NB4 (cell line): ENCODE results near the gene AGAP1.

Experiments used
- DNase-seq: peaks from one replicate; pipeline ENCODE4 v3.0.0; 2010; ENCODE audit warnings: low read depth
- H3K4me3 ChIP-seq: one replicate; pipeline ENCODE4 v1.5.1; 2011; ENCODE audit warnings: mild to moderate bottlenecking, low read depth, low read length, moderate library complexity
- MYC ChIP-seq: IDR thresholded peaks from 2 replicates; pipeline ENCODE4 v1.6.1; 2011; ENCODE audit warnings: low read depth, low read length
- POLR2A ChIP-seq: IDR thresholded peaks from 2 replicates; pipeline ENCODE4 v1.6.1; 2011; ENCODE audit warnings: mild to moderate bottlenecking; ENCODE audit not compliant: insufficient read length; ENCODE audit errors: extremely low read depth
- TF ChIP-seq, protein P1 (sequence below): IDR thresholded peaks from 2 replicates; pipeline ENCODE4 v1.6.1; 2011; ENCODE audit warnings: low read depth, low read length
- TF ChIP-seq, protein P2 (sequence below): IDR thresholded peaks from one replicate; pipeline ENCODE4 v1.5.1; 2012; ENCODE audit warnings: low read depth, low read length

The AGAP1 gene

DNA sequence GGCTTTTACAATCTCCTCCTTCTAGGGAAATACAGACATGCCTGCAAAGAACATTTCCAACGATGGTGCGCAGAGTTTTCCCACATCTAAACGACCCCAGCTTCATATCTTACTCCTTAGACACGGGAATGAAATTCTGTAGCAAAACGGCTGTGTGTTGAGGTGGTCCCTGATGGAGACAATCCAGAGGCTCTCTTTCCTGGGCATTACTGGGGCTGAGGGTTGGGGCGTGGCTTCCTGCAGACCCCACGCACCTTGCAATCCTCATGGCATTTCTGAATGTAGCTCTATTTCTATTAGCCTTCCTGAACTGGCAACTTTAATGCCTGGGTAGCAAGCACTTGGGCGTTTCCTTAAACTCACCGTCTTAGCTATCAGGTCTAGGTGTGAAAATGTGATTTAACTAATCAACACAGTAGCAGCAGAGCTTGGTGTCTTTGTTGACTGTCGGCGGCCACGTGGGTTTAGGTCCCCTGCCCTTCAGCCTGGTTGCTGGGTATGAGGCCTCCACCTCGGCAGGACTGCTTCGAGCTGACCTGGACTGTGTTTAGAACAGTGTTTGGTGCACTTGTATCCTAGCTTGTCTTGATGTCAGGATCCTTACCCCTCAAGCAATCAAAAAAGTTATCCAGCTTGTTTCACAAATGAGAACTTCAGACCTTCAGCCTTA is 431.5 kb downstream of the AGAP1 start:
- no peak for DNase-seq
- TF ChIP-seq, protein P1, sequence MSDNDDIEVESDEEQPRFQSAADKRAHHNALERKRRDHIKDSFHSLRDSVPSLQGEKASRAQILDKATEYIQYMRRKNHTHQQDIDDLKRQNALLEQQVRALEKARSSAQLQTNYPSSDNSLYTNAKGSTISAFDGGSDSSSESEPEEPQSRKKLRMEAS, result no peak
- TF ChIP-seq MYC (no peak), POLR2A (no peak)
- TF ChIP-seq, protein P2, sequence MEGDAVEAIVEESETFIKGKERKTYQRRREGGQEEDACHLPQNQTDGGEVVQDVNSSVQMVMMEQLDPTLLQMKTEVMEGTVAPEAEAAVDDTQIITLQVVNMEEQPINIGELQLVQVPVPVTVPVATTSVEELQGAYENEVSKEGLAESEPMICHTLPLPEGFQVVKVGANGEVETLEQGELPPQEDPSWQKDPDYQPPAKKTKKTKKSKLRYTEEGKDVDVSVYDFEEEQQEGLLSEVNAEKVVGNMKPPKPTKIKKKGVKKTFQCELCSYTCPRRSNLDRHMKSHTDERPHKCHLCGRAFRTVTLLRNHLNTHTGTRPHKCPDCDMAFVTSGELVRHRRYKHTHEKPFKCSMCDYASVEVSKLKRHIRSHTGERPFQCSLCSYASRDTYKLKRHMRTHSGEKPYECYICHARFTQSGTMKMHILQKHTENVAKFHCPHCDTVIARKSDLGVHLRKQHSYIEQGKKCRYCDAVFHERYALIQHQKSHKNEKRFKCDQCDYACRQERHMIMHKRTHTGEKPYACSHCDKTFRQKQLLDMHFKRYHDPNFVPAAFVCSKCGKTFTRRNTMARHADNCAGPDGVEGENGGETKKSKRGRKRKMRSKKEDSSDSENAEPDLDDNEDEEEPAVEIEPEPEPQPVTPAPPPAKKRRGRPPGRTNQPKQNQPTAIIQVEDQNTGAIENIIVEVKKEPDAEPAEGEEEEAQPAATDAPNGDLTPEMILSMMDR, result no peak
- no peak overlapping the region for H3K4me3 ChIP-seq

DNA sequence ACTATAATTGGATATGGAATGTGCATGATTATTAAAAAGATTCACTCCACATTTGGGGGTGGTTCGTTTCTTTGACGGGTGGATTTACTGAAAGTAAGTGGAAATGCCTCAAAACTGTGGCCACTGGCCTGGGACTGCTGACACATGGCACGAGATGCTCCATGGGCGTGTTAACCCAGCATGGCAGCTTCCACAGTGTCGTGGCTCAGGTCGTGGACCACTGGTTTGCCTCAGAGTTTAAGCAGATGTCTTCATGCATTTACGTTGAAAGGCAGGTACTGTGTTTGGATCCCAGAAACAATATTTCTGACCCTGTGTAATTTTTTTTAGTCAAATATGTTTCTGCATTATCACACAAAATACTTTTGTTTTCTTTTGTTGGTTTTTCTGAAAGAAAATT is 432.4 kb downstream of the AGAP1 start:
- DNase-seq, result no peak
- TF ChIP-seq POLR2A, result no peak
- TF ChIP-seq MYC, result no peak
- TF ChIP-seq, protein P1, result no peak
- TF ChIP-seq, protein P2, result no peak
- H3K4me3 ChIP-seq, result no peak overlapping the region

DNA sequence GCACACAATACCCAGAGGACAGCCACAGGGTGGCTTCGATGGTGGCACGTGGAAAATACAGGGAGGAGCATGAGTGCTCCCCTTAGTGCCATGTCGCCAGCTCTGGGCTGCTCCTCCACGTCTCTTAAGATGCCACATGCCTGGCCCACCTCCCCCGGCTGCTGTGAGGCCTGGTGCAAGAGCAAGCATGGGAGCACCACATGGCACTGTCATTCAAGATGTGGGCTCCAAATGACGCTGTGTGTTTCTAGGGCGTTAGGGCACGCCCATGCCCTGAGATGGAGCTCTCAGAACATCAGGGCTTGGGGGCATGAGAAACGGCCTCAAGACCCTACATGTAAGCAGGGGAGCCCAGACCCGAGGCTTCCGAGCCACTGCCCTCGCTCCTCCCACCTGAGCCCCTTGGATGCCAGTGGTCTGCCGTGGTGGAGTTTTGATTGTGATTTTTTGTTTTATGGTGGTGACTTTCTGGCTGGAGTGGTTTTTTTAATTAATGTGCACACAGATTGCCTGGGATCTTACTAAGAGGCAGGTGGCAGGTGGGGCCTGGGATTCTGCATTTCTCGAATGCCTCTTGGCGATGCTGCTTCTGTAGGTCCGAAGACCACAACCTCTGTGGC is 435.0 kb downstream of the AGAP1 start:
- H3K4me3 ChIP-seq, result no peak overlapping the region
- DNase-seq, result no peak
- TF ChIP-seq, protein P1, result no peak
- TF ChIP-seq MYC (no peak), POLR2A (no peak)
- TF ChIP-seq, protein P2, result no peak

DNA sequence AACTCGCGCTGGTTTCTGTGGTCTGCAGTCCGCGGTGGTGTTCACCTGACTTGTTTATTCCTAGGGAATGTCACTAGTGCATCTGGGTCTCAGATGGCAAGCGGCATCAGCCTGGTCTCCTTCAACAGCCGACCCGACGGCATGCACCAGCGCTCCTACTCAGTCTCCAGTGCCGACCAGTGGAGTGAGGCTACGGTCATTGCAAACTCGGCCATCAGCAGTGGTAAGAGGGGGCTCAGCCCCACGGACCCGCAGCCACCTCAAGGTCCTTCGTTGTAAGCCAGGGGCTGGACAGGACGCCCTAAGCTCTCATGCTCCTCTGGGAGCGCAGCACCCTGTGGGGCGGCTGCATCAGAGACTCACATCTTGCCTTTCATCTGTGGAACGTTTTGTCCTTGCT is 436.9 kb downstream of the AGAP1 start:
- no peak for DNase-seq
- no peak overlapping the region for H3K4me3 ChIP-seq
- no peak for TF ChIP-seq MYC
- TF ChIP-seq, protein P1, result no peak
- TF ChIP-seq, protein P2, result no peak
- no peak for TF ChIP-seq POLR2A

DNA sequence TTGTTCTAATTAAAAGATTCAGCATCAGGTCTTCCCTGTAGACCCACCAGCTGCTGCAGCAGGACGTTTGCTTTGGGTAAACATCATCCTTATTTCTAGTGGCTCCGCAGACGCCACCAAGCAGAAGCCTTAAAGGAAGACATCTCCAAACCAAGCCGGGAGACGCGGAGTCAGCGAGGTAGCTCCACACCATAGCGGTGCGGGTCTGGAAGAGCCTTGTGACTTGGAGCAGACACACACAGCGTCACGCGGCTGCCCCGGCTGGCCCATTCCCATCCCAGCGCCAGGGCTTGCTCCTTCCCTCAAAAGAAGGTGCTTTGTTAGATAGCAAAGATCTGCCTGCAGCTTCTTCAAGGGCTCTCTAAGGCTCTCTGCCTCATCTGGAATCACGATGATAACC is 437.8 kb downstream of the AGAP1 start:
- TF ChIP-seq MYC (no peak), POLR2A (no peak)
- TF ChIP-seq, protein P1, result no peak
- TF ChIP-seq, protein P2, result no peak
- no peak overlapping the region for H3K4me3 ChIP-seq
- no peak for DNase-seq
